ENCODE results near the gene CDC27.
A peak's percentile ranks its signal among the peaks of the same experiment; 100 is the strongest.
"Not testable (repeated sequence)": the region's sequence is repeated elsewhere in the genome, so short reads cannot be mapped to it uniquely, and the experiment has no call there.

The CDC27 gene, protein sequence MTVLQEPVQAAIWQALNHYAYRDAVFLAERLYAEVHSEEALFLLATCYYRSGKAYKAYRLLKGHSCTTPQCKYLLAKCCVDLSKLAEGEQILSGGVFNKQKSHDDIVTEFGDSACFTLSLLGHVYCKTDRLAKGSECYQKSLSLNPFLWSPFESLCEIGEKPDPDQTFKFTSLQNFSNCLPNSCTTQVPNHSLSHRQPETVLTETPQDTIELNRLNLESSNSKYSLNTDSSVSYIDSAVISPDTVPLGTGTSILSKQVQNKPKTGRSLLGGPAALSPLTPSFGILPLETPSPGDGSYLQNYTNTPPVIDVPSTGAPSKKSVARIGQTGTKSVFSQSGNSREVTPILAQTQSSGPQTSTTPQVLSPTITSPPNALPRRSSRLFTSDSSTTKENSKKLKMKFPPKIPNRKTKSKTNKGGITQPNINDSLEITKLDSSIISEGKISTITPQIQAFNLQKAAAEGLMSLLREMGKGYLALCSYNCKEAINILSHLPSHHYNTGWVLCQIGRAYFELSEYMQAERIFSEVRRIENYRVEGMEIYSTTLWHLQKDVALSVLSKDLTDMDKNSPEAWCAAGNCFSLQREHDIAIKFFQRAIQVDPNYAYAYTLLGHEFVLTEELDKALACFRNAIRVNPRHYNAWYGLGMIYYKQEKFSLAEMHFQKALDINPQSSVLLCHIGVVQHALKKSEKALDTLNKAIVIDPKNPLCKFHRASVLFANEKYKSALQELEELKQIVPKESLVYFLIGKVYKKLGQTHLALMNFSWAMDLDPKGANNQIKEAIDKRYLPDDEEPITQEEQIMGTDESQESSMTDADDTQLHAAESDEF

DNA sequence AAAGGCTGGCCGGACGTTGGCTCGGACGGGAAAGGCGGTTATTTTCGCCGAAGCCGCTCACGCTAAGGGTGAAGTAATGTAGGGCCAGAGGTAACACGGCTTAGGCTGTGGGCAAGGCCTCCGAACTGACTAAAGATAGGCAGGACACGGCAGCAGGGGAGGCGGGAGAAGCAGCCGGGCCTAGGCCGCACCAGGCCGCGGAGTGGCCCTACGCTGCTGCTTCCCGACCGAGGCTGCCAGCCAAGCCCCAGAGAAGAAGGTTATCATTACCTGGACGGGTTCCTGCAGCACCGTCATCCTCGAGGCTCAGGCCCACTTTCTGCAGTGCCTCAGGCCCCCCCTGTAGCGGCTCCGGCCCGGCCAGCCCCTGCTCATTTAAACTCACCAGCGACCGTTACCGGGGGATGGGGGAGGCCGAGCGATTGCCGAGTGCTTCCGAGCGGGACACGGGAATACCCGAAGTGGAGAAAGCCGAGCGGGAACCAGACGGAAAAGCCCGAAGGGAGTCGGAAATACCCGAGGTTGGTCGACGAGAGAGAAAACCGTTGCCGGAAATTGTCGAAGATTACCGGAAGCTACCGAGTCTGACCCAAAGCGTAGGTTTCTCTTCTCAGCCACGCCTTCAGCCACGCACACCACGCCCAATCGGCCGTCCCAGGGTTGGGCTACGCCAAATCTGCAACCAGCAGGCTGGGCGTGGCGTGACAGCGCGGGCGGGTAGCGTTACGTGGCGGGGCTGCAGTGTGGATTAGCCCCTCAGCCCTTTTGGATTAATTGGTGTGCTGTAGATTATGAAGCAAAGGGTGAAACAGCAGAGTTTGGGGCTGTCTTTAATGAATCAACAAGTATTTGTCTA, at the start of gene CDC27:
TSS of gene CDC27 (minus strand) at position 420 of the 856 bp plus-strand sequence. CDS start at position 297, 123 bp downstream.
- DNase-seq: peak; percentile 100

DNA sequence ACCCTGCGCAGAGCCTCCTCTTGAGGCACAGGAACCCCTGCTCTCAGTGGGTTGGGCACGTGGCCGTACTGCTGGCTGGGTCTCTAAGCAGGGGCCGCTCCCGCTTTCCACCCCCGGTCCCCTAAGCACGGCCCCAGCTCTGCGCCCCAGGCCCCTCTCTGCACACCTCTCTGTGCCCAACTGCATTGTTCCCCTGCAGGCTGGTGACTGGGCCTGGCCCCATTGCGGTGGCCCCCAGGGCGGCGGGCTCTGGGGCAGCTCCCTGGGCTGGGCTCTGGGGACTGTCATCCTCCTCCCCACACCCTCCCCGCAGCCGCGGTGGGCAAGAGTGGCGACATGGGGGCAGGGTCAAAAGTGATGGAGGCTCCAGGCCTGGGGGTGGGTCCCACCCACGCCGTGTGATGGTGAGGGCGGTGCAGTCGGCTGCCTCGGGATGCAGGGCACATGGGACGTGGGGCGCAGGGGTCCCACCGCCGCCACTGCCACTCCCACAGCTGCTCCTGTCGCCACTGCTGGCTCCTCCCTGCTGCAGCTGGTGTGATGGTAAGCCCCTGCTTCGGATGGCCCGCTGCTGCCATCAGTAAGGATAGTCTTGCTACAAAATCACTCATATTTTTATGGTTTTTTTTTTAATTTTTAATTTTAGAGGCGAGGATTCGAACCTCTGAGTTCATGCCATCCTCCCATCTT, 49.4 kb upstream of the CDC27 start:
- no peak for DNase-seq

DNA sequence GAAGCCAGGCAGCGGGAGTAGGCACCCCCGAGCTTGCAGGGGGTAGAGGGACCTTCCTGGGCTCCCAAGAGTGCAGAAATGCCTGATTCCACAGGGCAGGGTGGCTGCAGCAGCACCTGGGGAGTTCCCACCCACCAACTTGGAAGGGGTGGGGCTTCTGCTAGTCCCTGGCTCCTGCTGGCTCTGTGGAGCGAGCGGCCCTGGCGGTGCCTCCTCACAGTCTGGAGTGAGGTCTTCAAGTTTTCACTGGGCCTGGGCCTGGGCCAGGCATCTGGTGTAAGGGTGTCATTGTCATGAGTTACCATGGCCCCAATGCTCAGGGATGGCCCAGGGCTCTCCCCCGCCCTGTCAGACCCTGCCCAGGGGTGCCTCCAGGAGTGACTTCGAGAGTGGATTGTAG, 48.7 kb upstream of the CDC27 start:
- no peak for DNase-seq

DNA sequence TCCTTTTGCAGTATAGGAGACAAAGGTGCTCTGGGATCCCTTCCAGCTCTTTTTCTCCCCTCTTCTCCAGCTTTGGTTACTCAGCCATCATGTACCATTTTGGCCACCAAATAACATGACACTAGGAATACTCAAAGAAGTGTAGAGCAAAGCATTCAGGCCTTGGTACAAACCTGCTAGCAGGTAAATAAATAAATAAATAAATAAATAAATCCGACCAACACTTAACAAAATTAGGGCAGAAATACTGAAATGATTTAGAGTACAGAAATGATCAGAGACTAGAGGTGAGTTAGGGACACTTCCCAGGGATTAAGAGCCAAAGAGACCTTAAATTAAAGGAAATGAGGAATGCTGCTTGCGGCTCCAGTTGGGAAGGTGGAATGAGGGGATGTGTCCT, 46.8 kb upstream of the CDC27 start:
- no peak for DNase-seq

DNA sequence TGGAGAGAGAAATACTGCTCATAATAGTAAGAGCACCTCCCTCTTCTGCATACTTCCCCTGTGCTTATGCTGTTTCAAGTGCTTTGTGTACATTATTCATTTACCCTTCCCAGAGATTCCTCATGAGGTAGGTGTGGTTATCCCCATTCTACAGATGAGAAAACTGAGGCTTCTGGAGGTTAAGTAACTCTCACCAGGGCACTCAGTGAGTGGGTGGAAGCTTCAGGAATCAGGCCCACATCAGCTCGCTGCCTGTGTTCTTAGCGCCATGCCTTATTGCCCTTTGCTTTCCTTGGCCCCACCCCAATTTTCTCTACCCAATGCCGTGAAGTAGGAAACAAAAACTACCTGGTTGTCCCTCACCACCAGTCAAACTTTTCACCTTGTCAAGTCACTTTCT, 46.4 kb upstream of the CDC27 start:
- DNase-seq: no peak

DNA sequence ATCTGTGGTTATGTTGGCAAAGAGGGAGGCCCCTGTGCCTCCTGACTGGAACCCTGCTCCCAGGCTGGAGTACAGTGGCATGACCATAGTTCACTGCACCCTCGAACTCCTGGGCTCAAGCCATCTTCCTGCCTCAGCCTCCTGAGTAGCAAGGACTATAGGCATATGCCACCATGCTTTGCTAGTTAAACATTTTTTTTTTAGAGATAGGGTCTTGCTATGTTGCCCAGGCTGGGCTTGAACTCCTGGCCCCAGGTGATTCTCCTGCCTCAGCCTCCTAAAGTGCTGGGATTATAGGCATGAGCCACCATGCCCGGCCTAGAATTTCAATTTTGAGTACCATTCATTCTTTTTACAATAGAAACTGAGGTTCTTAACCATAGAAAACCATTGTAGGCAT, 43.4 kb upstream of the CDC27 start:
- DNase-seq: no peak

DNA sequence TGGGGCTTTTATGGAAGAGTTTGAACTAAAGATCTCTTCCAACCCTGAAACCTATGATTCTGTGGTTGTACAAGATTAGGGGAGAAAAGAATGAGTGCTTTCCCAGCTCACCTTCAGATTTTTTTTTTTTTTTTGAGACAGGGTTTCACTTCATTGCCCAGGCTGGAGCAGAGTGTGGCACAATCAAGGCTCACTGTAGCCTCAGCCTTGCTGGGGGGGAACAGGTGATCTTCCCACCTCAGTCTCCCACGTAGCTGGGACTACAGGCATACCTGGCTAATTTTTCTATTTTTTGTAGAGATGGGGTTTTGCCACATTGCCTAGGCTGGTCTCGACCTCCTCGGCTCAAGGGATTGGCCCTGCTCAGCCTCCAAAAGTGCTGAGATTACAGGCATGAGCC, 42.8 kb upstream of the CDC27 start:
- no peak for DNase-seq

DNA sequence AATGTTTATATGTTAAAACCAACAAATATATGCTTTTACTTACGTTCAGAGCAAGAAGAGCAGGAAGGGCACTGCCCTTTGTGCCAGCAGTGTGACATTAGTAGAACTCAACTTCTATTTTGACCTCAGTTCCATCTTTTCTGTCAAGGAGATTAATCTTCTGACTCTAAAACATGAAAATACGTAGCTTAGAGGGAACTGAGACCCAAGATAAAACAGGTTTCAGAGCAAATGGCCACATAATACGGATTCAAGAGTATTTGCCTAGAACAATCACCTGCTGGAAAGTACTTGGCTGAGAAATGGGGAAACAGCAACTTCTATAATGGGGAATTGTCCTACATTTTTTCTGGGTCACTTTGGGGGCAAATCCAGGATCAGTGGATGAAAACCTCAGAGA, 42.2 kb upstream of the CDC27 start:
- DNase-seq: no peak

DNA sequence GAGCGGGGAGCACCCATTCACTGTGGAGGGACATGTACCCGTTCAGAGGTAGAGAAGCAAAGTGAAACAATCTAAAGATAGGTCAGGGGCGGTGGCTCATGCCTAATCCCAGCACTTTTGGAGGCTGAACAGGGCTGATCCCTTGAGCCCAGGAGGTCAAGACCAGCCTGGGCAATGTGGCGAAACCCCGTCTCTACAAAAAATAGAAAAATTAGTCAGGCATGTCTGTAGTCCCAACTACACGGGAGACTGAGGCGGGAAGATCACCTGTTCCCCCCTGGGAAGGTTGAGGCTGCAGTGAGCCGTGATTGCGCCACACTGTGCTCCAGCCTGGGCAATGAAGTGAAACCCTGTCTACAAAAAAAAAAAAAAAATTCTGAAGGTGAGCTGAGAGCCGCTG, 41.8 kb upstream of the CDC27 start:
- DNase-seq: no peak

DNA sequence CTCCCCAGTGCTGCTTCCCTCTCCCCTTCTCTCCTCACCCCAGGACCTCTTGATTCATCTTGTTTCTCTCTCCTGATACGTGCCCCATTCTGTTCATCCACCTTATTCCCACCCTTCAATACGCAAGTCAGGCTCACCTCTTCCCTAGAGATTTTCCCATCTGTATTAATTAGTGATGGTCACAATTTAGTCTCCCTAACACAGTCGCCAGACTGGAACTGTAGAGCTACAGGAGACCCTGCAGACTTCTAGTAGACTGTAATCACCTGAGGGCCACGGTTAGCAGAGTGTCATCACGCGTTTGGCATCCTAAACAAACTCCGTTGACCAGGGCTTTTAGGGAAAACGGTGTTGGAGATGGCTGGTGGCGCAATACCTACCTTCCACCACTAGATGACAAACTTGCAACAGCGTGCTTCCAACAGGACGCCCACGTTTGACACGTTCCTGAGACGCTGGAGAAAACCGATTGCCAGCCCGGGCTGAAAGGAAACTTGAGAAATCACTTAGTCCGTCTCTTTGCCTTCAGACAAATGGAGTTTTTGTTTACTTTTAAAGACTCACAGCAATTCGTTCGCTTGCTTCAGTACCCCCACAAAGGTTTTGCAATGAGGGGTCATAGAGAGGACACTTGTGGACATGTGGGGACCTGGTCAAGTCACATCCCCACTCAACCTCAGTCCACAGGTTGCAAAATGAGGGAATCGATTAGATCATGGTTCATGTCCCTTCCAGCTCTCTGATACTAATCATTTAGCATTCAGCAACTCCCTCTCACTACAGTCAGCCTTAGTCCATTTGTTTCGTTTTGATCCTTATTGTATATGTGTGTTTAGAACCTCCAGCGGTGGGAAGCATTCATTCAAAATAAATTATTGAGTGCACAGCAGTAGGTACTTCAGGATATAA, 40.7 kb upstream of the CDC27 start:
- peak; percentile 95 for DNase-seq

DNA sequence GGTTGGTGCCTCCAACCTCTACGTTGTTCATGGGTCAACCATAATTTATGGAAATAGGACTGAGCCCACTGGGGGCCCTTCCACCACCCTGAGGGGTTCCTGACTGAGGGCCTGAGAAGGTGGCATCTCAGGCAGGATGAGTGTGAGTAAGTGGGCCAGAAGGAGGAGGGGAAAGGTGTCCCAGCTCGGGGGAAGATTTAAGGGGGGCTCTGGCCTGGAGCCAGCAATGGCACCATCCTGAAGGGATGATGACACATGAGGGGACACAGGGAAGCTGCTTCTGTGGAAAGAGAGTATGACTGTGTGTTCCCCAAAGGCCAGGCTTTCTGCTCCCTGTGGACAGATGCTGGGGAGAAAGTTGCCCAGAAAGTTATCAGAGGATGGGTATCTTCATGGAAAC, 38.8 kb upstream of the CDC27 start:
- DNase-seq: no peak

DNA sequence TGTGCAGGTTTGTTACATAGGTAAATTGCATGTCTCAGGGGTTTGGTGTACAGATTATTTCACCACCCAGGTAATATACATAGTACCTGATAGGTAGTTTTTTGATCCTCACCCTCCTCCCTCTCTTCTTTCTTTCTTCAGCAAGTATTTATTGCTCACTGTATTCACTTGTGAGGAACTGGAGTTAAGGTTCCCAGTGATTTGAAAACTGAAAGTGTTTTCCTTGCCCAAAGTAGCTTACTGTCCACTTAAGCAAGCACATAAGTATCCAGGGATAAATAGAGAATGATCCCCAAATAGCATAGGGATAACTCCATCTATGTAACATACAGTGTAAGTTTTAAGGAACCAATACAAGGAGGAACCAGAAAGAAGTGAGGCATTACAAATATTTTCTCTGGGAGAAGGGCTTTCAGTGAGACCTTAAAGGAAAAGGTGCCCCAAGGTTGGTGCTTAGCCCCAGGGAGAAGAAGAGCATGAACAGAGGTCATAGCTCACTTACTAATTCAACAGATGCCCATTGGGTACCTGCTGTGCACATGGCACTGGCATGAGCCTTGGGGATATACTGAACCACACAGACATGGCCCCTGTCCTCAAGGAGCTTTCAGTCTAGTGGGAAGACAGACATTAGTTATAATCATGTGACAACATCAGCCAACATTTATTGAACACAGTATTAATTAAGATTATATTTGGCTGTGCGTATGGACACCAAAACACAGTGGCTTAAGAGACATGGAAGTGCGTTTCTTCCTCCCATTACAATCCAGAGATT, 37.0 kb upstream of the CDC27 start:
- no peak for DNase-seq

DNA sequence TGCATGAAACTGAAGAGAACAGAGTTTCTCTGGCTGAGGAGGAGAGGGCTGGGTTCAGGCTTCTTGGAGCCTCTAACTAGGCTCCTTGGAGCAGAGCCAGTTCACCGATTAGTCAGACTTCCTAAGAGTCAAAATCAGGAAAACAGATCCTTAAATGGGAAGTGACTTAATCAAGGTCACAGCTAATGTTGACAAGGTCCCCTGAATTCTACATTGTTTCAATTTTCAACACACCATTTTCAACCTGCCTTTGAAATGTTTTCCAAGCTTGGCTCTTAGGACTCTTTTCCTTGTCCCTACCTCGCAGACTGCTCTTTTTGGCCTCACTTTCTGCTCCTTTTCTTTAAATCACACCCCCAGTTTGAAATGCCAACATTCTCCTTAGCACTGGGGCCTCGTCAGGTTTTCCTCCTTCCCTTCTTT, 36.4 kb upstream of the CDC27 start:
- DNase-seq: no peak

DNA sequence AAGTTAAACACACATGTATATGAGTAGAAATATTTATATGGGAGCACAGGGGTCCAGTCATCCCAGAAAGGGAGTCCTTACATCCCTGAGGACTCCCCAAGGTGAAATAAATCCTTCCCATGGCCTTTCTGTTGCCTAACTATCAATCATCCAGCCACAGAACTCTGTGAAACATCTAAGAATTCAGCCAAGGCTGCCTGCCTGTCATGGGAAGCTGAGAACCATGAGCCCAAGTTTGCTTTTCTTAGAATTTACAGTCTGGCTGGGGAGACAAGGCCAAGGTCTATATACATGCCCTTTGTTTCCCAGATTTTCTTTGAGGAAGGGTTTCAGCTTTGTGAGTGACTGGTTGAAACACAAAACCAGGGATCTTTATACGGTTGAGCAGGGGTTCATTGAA, 35.9 kb upstream of the CDC27 start:
- no peak for DNase-seq

DNA sequence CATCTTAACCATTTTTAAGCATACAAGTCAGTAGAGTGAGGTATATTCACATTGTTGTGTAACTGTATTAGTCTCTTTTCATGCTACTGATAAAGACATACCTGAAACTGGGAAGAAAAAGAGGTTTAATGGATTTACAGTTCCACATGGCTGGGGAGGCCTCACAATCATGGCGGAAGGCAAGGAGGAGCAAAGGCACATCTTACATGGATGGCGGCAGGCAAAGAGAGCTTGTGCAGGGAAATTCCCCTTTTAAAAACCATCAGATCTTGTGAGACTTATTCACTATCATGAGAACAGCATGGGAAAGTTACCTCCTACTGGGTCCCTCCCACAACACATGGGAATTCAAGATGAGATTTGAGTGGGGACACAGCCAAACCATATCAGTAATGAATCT, 35.0 kb upstream of the CDC27 start:
- not testable (repeated sequence) for DNase-seq

DNA sequence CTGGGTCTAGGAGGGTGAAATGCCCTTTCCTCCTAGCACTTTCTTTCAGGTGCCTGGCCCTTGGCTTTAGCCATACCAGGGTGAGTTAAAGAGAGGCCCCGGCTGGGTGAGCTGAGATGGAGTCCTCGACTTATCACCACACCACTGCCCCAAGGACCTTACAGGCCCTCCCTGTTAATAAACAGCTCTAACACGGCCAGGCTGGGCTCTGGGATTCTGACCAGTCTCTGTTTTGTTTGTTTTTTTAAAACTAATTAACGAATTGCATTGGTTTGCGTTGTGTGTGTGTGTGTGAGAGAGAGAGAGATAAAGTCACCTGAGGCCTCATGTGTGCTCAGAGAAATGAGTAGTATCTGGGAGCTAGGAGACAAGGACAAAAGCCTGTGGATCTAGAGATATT, 34.4 kb upstream of the CDC27 start:
- no peak for DNase-seq

DNA sequence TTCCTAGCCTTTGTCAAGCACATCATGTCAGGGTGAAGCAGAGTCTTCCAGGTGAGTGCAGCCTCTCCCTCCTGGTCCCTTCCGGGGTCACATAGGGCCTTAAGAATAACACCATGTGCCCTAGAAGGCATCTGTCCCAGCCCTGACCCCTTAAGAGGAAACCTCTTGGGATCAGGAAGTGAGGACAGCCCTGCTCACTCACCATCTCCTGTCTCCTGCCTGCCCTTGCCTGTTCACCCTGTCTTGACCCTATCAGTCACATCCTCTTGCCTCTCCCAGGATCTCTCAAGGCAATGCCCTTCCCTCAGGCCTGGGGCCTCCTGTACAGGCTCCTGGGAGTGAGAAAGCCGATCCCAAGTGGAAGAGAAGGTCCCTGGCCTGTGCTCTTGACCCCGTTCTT, 33.9 kb upstream of the CDC27 start:
- no peak for DNase-seq

DNA sequence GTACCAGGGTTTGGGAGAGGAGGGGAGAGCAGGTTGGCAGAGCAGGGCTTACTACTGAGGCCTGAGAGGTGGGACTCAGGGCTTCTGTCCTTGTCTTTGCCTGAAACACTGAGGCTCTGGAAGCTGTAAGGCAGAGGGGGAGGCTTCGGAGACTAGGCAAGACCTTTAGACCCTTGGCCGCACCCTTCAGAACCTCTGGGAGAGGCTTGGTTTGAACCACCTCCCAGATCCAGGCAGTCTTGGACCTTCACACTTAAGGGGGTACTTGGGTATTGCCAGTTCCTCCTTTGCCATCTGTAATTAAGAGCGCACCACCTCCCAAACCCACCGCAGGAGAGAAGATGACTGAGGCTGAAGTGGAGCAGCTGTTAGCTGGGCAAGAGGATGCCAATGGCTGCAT, 33.0 kb upstream of the CDC27 start:
- DNase-seq: no peak

DNA sequence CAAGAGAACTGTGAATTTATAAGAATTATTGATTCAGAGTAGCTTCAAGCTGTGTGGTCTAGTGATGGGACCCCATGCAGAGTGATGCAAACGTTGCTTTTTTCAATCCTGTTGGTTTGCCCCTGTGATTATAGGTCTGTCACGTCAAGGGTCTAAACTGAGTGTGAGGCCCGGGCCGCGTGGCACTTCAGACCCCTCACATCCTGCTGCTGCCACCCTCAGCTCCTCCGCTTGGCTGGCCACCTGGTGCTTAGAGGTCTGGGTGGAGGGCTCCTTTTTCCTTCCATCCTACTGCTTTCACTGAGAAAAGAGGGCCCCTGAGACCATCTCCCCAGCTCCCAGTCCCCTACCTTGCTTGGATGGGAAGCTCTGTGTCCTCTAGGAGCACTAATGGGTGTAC, 32.1 kb upstream of the CDC27 start:
- no peak for DNase-seq

DNA sequence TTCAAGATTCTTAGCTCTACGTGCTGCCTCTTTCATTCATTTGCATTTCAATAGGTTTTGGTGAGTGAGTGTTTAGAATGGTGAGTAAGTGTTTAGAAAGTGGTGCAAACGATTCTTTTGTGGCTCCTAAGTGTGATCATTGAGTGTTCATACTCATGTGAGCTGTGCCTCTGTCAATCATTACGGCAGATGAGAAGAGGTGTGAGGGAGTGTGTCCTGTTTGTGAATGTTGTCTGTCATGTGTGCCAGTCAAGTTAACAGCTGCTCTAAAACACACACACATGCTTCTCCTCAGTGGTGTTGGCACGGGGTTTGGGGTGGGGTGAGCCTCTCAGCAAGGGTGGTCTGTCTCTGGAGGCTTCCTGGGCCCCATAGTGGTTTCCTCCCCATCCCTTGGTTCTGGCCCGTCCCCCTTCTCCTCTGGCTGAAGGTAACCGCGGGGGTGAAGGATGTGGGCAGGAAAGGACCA, 31.5 kb upstream of the CDC27 start:
- no peak for DNase-seq

All from hematopoietic multipotent progenitor cell treated with erythropoietin and hydrocortisone succinate and interleukin-3 and kit ligand, for 6 days (in vitro differentiated cells).